AG08396 (cell line): Measurements from ENCODE around the gene UNC119B.

ENCODE experiments used
- DNase-seq: peaks from one replicate; pipeline ENCODE4 v3.0.0; 2012; ENCODE audit warnings: low spot score, mixed read lengths

The UNC119B gene

DNA sequence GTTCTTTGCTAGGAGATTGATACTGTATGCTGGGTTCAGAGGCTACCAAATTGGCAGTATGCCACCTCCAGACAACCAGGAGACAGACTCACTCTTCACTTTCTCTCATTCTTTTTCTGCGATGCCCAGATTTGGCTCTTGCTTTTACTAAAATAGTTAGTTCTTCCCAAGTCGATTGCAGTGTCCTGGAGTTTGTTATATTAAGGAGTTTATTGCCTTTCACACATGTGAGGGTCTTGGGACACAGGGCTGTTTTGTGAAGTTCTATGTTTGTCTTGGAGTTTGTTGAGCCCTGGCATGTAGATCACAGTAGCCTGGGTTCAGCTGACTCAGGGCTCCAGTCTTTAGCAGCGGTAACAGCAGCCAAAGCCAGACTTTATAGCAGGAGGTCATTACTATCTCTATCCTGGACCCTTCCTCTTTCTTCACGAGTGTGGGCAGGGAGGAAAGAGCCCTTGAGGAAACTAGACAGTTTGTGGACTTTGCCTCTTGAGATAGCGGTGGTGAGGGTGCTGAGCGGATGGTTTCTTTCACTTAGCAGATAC, 21.7 kb upstream of the UNC119B start:
- DNase-seq: peak; percentile 35

DNA sequence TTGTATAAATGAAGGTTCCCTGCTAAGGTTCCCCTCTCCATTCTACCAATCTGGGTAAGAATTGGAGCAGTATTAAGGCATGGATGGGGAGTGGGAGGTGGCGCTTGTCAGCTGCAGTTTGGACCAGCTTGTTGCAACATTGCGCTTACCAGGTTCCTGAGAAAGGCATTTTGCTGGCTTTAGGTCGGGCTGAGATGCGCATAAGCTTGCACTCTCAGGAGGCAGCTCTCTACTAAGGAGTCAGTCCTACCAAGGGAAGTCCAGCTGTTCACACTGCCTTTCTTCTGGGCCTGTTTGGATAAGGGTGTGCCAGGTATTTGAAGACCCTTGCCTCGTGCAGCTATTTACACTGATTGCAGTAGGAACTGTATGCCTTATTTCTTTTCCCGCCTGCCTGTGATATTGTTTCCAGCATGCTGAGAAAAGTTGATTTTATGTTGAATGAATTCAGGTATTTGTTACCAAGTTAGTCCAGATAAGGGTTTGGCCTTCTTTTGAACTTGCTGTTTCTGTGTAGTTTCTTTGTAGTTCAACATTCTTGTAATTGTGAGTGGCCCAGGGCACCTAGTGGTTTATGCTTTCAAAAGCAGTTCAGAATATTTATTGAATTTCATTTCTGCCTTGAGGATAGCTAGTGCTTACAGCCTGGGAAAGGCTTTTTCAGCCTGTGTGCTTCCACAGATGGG, 20.7 kb upstream of the UNC119B start:
- DNase-seq: no peak

DNA sequence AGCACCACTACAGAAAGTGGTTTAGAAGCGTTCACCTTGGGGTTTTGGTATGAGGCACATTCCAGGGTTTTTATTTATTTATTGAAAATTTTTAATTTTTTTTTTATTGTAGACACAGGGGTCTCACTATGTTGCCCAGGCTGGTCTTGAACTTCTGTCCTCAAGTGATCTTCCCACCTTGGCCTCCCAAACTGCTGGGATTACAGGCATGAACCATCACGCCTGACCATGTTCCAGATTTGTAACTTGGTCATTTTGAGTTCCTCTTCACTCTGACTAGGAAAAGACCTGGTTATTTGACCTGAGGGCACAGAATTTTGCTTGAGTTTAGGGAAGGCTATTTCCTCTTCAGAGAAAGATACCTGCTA, 20.2 kb upstream of the UNC119B start:
- no peak for DNase-seq

DNA sequence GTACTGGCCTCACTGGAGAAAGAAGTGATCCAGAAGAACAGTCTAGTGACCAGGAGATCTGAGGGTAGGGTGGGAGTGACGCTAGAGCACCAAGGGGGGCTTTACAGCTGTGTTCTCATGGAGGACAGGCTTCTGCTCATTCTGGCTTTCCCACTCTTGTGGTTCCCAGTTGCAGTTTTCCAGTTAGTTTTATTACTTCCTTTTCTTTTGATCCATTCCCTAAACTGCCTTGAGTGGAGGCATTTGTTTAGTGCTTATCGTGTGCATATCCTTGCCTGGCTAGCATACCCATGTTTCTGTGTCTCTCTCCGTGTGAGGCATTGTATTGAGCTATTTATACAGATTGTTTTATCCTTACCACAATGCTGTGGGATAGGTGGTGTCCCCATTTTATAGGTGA, 19.3 kb upstream of the UNC119B start:
- no peak for DNase-seq

DNA sequence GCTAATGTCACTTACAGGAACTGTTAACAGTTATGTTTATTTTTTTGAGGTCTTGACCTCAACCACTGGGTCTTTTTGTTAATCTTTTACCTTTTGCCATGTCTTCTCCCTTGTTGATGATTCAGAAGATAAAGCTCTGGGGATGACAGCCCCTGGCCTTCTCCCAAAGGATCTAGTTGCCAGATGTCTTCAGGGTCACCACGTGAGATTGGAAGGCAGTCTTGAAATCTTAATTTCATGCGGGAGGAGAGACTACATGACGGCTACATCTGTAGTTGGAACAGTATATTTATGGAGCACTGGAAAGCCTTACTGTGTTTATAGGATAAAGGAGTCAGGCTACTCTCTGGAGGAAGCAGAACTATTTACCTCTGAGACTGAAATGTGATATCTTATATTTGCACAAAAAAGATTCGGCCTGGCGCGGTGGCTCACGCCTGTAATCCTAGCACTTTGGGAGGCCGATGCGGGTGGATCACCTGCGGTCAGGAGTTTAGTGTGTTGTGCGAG, 17.7 kb upstream of the UNC119B start:
- no peak for DNase-seq

DNA sequence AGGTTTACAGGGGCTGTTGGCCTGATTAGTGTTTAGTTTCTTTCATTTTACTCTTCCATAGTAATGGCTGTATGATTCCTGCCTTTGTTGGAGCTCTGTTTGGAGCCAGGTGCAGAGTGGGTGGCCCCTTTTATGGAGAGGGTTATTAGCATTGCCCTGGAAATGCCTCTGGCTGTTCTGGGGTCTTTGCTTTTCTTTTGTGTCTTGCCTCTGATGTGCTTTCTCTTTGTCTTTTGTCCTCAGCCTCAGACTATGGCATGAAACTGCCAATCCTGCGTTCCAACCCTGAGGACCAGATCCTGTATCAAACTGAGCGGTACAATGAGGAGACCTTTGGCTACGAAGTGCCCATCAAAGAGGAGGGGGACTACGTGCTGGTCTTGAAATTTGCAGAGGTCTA, 16.4 kb upstream of the UNC119B start:
- DNase-seq: no peak

DNA sequence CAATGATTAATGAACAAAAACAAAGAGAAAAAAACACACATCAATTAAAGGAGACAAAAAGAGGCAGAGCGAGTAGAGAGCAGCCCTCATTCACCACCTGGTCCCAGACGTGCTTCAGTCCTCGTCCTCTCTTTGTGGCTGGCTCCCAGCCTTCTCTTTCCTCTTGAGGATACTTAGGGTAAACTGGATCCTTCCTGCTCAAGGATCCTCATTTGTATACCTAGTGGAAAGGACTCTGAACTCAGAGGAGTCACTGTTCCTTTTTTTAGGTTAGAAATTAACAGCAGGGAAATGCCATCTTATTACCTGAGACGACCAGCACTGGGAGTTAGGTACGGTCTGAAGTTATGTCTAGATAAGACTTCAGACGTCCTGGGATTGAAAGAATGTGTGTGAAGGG, 13.6 kb upstream of the UNC119B start:
- no peak for DNase-seq

DNA sequence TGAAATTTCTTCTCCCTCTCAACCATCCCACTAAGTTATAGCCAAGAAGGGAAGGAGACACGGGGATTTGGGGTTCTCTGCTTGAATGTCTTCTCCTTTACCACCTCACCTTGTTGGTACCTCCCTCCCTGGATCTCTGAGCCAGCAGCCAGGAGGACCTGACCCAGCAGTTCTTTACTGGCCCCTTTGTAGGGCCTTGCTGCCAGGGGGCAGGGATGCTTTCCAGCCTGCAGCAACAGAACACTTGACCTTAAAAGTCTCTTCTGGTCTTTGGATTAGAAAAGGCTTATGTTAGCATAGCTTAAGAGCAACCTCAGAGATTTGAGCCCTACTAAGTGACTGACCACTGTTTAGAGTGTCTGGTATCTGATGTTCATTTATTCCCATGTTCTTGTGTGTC, 12.9 kb upstream of the UNC119B start:
- no peak for DNase-seq

DNA sequence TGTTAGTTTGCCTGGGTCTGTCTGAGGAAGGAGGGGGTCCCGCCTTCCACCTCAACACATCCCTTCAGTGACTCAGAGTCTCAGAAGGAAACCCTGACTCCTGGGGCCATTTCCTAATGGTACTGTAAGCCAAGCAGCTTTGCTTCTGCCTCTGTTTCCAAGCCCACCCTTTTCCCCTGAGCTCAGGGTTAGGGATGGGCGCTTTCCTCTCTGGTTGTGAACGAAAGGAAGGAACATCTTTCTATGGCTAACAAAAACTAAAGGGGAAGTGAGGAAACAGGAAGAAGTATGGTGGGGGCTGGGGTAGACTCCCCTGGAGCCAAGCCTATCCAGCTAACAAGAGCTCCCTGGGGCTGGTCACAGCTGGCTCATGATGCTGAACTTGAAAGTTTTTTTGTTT, 11.6 kb upstream of the UNC119B start:
- no peak for DNase-seq

DNA sequence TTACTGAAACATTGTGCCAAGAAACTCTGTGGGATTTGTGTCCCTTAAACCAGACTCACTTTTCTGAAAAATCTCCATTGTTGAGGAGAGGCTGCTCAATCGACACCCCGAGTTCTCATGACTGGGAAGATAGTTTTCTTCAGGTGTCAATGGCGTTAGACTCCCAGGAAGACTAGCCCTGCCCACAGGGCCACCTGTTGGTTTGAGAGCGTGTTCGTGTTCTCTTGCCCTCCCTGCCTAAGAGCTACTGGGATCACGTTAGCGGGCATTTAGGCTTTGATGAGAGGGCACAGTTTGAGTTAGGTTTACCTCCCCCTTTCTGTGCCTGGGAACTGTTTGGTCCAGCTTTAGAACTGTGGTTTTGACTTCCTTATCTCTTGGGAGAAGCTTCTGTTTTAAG, 10.7 kb upstream of the UNC119B start:
- DNase-seq: no peak

DNA sequence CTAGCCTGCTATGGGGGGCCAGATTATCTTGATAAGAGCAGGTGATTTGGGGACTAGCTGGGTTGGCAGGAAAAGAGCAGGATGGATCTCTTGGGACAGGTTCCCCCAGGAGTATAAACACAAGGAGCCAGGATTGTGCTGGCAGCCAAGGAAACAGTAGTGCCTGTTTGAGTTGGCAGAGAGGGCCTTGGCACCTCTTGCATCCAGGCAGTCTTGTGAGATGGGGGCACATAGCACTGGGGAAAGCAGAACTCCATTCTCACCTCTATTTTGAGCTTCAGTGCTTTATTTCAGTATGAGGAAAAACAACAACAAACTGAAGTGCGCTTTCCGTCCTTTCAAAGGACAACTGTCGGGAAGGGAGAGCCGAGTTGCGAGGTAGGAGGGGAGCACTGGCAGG, 9.4 kb upstream of the UNC119B start:
- no peak for DNase-seq

DNA sequence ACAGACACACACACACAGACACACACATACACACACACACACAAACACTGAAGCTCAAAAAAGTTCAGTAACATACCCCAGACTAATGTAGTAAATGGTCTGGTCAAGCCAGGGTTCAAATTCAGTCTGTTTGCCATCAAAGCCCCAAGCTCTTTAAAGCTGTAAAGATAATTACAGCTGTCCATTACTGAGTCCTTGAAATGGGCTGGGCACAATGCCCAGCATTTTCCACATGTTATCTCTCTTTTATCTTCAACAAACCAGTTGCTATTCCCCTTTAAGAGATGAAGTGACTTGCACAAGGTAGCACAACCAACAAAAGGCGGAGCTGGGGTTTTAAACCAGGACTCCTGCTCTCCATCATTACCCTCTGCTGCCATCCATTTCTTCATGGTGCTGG, 7.6 kb upstream of the UNC119B start:
- DNase-seq: no peak

DNA sequence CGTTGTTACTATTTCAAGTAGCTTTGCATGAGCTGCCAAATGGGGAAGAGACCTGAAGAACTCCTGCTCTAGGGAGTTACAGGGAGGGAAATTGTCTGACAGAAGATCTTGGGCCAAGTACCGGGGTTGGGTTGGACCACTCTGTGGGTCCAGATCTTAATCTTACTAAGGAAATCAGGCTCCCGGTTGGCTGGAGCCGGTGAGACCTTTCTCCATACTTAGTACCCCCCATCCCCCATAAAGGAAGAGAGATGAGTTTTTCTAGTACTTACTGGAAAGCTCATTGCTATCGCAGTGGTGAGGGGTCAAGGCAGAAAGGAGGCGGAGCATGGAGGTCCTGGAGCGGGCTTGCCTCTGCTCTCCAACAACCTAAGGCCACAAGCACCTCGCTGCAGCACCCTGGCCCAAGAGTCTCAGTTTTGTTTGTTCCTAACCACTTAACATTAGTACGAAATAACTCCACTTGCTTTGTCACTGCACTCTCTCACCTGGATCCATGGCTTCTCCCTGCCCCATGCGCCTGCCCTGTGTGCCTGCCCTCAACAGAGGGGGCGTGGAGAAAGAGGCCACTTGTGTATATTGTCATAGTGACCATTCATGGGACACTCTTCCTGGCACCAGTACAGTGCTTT, 6.8 kb upstream of the UNC119B start:
- no peak for DNase-seq

DNA sequence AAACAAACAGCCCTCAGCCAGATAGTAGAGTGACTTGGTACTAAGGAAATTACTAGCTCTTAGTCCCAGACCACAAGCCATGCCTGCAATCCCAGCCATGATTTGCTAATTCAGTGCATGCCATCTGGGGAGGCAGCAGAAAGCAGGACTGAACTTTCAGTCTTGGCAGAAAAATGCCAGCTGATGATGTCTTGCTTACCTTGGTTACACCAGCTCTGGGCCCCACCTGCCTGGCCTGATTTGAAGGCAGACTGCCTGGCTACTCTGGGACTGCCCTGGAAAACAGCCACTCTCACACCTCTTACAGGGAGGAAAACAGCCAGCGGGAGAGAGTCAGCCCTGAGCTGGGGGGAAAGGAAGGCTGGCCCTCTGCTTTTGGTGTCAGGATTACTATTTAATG, 4.6 kb upstream of the UNC119B start:
- DNase-seq: no peak

DNA sequence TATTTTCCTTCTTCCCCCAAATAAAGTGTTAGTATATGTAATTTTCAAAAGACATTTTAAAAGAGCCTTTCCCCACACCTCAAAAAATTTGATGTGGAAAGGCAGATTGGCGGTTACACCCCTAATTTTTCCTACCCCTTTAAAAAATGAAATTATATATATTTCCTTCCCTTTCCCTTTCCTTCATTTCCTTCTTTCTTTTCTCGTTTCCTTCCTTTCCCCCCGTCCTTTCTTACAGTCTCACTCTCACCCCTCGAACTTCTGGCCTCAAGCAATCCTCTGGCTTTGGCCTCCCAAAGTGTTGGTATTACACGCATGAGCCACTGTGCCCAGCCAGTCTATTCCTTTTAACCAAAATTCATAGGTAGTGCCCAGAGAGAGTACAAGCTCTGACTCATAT, 4.2 kb upstream of the UNC119B start:
- no peak for DNase-seq

DNA sequence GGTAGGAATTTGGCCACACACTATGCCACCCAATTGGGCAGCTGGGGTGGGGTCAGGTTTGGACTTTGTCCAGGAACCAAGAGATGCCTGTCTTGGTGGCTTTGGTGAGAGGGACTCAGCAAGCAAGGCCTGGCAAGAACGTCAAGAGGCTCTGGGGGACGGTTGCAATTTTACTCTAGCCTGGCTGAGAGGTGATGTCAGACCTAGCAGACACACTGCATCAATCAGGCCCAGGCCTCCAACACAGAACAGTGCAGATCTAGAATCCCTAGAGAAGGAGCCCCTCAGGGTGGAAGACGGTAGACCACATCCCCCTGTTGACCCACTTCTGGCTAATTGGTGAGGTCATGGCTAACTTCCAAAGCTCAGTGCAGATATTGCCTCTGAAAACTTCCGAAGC, 1.6 kb upstream of the UNC119B start:
- no peak for DNase-seq

DNA sequence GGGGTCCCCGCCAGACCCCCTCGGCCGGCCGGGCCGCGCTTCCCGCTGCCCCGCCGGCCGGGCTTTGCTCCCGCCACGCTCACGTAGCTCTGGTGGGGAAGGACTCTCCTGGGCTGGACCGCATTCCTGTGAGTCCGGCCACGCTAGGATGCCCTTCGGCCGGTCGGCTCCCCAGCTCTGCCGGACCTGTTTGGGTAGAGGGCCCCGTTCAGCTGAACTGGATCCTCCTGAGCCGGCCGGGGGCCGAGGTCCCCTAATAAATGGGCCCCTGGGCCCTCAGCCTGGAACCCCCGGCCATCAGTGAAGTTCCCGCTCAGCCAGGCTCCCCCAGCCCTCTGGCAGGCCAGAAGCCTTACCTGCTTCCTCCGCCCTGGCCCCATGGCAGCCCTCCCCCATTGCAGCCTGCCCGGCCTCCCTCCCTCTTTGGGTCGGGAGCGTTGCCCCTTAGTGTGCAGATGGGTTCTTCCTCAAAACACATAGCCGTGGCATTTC, 593 bp downstream of the UNC119B start:
- no peak for DNase-seq

DNA sequence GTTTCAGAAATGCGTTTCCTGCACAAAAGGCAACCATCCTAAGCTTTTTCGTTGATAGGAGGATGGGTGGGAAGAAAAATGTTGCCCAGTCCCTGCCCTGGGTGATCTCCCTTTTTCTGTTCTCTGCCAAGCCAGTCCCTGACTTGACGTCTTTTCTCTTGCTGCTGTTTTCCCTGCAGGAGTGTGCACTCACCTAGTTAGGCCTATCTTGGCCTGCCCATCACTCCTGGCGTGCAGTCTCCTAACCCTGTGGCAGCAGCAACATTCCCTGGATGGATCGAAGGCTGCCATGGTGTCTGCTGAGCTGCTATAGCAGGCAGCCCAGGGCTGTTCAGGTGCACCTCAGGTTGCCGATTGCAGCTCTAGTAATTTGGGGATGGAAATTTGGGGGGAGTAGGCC, 1.2 kb downstream of the UNC119B start:
- DNase-seq: no peak

DNA sequence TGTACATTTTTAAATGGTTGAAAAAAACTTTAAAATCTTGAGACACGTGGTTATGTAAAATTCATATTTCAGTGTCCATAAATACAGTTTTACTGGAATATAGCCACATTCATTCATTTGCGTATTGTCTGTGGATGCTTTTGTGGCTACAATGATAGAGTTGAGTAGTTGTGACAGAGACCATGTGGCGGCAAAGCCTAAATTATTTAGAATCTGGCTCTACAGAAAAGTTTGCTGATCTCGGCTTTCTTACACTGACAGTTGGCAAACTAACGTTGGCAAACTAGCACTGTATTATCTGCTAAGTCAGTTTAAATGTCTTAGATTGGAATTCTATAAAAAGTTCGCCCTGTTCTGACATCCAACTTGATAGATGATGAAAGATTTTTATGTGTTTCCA, 2.4 kb downstream of the UNC119B start:
- DNase-seq: no peak

DNA sequence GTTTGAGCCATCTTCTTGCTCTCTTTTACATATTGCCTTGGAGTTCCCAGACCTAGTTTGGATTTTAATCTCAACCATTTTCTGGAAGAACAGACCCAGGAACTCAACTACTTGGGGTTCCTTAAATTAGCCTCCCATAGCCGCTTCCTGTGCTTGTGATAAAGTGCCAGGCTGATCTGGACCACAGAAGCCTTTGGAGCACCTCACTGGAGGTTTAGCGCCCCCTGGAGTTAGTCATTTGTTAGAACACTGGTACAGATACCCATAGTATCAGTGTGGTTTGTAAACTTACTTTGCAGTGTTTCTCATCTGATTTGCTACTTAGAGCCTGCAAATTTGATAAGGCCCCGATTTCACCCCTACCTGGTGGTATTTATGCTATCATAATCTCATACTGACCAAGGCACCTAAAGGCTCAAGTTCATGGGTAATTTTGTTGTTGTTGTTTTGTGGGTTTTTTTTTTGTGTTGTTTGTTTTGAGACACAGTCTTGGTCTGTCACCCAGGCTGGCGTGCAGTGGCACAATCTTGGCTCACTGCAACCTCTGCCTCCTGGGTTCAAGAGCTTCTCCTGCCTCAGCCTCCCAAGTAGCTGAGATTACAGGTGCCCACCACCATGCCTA, 3.7 kb downstream of the UNC119B start:
- DNase-seq: peak; percentile 87

DNA sequence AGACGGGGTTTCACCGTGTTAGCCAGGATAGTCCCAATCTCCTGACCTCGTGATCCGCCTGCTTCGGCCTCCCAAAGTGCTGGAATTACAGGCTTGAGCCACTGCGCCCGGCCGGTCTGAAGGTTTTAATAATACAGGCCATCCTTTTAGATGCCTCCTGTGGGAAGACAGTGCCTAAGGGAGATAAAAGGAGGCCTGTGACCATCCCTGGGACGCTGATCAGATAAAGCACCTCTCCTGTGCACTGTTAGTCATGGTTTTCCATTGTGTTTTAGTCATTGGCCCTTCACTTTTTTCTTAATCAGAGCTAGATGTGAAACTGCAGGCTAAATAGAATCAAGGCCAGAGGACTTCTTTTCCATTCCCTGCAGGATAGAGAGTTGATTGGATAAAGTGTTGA, 7.8 kb downstream of the UNC119B start:
- DNase-seq: no peak

DNA sequence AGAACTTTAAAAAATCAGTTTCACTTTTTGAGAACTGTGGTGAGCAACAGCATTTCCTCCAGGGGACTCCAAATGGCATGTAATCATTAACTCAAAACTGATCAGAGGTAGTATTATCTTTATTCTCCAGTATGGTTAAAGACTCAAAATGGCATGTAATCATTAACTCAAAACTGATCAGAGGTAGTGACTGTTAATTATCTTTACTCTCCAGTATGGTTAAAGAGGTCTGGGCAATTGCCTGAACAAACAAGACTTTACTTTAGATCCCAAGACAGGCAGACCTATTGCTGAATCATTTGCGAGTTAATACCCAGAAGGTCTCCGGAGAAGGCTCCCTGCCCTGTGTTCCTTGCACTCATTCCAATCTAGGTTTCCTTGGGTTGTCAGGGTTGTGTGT, 8.8 kb downstream of the UNC119B start:
- DNase-seq: no peak
